OCI-LY7 (cell line): ENCODE results near the gene SCN8A.

Experiments used
- CTCF ChIP-seq: fragments of 200-600 bp; sonication (generic); conservative IDR thresholded peaks from 2 replicates; pipeline ENCODE4 v1.5.1; 2014; ENCODE audit warnings: mild to moderate bottlenecking, antibody characterized with exemption, low read length, moderate library complexity, mixed read lengths
- EZH2phosphoT487 ChIP-seq: fragments of 200-600 bp; sonication (generic); IDR thresholded peaks from 2 replicates; pipeline ENCODE4 v1.6.1; 2018; ENCODE audit warnings: low read depth, borderline replicate concordance, mild to moderate bottlenecking, mixed run types, antibody characterized with exemption, low read length, moderate library complexity, mixed read lengths

GRCh38 chr12:51636581-51636980, 45.5 kb downstream of the SCN8A start:
- TF ChIP-seq CTCF (no peak), EZH2phosphoT487 (no peak)
